Measurements from ENCODE around the gene CEP85. TPM values are rescaled to one million over a fixed set of nuclear protein-coding genes. Genes with fewer than 3 reads are reported as not detected.

The CEP85 gene
- total and polyA plus RNA-seq, 9 of the 15 experiments (the other 6 are each of a cell fraction or from before 2014, with no cell fraction given): 42.1 to 140 (median 92.6) TPM

DNA sequence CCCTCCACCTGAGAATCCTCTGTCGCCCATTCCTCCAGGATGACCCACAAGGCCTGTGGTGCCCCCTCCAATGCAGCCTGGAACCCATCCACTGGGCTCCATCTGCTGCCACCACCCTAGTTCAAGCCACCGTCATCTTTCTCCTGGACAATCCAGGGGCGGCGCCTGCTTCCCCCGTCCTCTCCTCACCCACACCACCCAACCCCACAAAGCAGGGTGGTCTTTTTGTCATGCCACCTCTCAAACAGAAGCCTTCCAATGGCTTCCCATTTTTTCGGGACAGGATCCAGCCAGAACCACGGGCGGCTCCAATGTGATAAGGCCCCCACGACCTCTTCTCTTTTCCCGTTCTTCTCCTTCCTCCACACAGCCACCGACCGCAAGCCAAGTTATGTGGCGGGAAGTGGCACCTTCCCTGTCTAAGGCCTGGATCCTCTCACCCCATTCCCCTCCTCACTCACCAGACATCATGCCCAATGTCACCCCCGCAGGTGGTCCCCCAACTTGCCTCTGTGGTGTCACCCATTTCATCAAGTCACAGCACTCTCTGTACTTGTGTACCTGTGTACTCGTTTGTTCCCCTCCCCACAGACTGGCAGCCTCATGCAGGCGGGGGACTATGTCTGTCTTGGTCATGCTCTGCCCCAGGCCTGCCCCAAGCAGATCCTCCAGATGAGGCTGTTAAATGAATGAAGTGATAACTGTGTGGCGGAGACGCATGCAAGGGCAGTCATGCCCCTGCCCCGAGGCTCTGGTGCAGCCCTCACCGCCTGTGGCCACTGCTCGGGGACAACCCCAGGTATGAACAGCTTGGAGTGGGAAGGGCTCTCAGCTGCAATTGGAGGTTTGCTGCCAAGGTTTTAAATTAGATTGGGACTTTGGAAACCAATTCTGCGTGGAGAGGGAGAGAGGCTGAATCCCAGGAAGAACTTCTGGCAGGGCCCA is 61.5 kb downstream of the CEP85 start:
- Histone ChIP-seq H3K9me3 (replicated peaks; ENCODE audit: control insufficient read depth, insufficient read depth, low read depth, low read length) (no peaks in the 10 kb centered on the region), H4K20me1 (replicated peaks; ENCODE audit: control insufficient read depth, insufficient read depth, low read length) (no peaks in the 10 kb centered on the region), H3K4me1 (replicated peaks in 1 of 2; ENCODE audit: control insufficient read depth in 2 of 2, insufficient read depth in 2 of 2, low read length in 2 of 2) (peaks cover 8 to 35% of the 10 kb centered on the region in 2 experiments; a peak in 4 of 5 replicates), H3K27me3 (ENCODE audit: control insufficient read depth in 2 of 2, insufficient read depth in 2 of 2, low read length in 2 of 2) (no peaks in the 10 kb centered on the region), H3K79me2 (ENCODE audit: control insufficient read depth, insufficient read depth, low read length) (no peaks in the 10 kb centered on the region), H3K4me3 (no peak overlapping the region), H3K4me2 (ENCODE audit: insufficient read depth, low read length) (no peak overlapping the region), H3K9ac (ENCODE audit: insufficient read depth in 1 of 2, low read depth in 2 of 2, low read length in 2 of 2) (peak overlapping the region in 1 of 2 experiments; percentile 73; a peak in 2 of 4 replicates), H3K36me3 (ENCODE audit: control insufficient read depth, insufficient read depth, low read length) (peaks cover 21% of the 10 kb centered on the region; the same call in 1 of the 3 replicates), H3K9me1 (ENCODE audit: control insufficient read depth, insufficient read depth, low read length) (no peaks in the 10 kb centered on the region), H2AFZ (ENCODE audit: low read depth, low read length) (no peak overlapping the region), H3K27ac (ENCODE audit: extremely low read depth, low read depth, low read length) (no peak overlapping the region; the same call in 2 of the 3 replicates)
- DNase-seq (ENCODE audit: extremely low read depth in 1 of 4, low spot score in 3 of 4) (no peak), ATAC-seq (no peak), FAIRE-seq (no peak)
- CTCF ChIA-PET (ENCODE audit: low intra/inter-chr PET ratio): no interaction called here
- BruUV-seq (replicated peaks): no TSS peak
- intact Hi-C loops (cut with micrococcal nuclease): no loop called here
- 0 out of 2 replicates have a peak, but pooled peaks have one; percentile 8 for TF ChIP-seq RBFOX2 (IDR thresholded peaks at IDR 0.05; ENCODE audit: low read depth, low read length)
- no peak for TF ChIP-seq KAT8 (IDR thresholded peaks at IDR 0.05; ENCODE audit: low read depth)
- POLR2A ChIA-PET: interaction anchor here (1.6 to 2.1 kb wide), 2 partner anchors 12 to 20 kb away, joined by 5 read pairs; no protein-coding TSS in a partner anchor
- in situ Hi-C loops (cut with MboI): no loop called here
- WGBS (ENCODE audit: insufficient coverage, low coverage, missing lambda C conversion rate): 80% methylated on average over 19 of the region's 22 CpGs

Measured in K562 (cell line).